UCSD-AML1 (cell line): Measurements from ENCODE around the gene APP.

Source experiments
- DNase-seq: peaks from one replicate; lab custom pipeline; 2025; ENCODE audit not compliant: unreplicated experiment; lab: John Stamatoyannopoulos, UW

APP gene

DNA sequence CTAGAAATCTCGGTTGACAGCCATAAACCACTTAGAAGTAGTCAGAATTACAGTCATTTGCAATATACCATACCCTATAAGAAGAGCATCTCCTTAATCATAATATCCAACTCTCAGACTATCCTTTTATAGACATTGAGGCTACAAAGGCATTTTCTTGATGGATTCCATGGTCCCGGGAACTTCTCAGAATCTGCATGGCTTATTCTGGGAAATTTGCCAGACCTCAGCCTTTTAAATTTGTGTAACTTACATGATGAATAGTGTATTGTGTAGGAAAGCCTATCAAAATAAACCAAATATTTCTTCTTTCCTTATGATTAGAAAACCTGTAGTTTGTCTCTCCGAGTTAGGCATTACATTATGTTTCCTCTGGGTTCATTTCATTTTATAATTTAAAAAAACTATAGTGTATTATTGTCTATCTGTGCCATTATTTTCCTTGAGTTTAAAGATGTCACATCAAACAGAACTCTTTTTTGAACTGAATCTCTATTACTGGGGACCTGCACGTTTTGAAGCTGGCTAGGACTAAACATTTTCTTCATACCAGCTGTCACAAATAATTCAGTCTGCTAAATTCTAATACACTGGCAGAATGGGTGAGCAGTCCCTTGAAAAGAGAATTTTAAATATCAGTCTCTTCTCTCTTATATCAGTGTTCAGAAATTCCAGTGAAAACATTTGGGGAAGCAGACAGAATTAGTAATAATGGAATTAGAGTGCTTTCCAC lies 332.9 kb downstream of the APP start:
- DNase-seq = no peak

DNA sequence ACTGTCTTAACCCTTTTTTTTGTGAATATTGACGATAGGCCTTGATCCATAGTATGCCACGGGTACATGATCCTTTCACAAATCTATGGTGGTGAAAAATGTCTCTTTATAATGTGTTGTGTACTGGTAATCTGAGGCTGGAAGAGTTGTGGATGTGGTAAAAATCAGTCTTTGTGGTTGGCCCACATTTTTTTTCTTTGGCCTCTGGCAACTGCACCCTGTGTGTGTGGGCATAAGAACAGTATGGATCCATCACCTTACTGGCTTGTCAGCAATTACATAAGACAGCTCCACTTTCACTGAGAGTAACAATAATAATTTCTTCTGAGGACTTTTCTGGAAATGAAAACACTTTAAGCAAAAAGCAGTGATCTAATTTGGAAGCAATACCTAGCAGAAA lies 334.2 kb downstream of the APP start:
- DNase-seq = no peak

DNA sequence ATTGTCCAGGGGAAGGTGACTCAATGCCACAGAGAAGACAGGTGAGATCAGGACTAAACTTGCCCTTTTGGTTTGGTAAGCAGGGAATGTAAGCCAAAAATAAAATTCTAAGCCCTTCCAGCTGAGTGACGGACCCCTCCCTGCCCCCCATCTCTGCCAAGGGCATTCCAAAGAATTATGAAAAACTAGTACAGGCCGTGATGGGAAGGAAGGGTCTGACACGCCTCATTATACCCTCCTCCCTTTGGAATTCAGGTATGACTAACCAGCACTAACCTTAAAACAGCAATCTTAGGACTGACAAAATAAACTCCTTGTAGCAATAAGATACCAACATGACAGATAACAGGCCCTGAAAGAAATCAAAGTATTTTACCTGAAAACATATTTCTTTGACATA lies 336.2 kb downstream of the APP start:
- DNase-seq = no peak

DNA sequence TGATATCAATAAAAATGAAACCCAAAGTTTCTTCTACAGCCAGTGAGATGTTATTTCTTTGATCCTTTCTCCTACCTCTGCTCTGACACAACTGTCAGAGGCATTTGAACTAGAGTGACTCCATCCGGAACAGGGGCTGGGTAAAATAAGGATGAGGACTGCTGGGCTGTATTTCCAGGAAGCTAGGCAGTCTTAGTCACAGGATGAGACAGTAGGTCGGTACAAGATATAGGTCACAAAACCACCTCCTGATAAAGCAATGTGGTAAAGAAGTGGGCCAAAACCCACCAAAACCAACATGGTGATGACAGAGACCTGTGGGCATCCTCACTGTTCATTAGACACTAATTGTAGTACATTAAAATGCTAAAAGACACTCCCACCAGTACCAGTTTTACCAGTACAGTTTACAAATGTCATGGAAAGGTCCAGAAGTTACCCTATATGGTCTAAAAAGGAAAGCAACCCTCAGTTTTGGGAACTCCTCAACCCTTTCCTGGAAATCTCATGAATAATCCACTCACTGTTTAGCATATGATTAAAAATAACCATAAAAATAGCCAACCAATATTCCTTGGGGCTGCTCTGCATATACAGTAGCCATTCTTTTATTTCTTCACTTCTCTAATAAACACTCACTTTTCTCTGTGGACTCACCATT lies 339.1 kb downstream of the APP start:
- no peak for DNase-seq
